Hematopoietic multipotent progenitor cell (in vitro differentiated cells): ENCODE data around the gene PCSK4. TPM values are rescaled to one million over a fixed set of nuclear protein-coding genes. Genes with fewer than 3 reads are reported as not detected.
A peak's percentile ranks its signal among the peaks of the same experiment; 100 is the strongest.
"Not testable (repeated sequence)": the region's sequence is repeated elsewhere in the genome, so short reads cannot be mapped to it uniquely, and the experiment has no call there.

ENCODE experiments used
- DNase-seq, 3 donors: peaks; one replicate each; pipeline ENCODE4 v3.0.0-alpha.2; 2011 to 2015; ENCODE audit warnings: low read depth in 2 of 3, low spot score in 2 of 3
- total RNA-seq: library from RNA; depleted of rRNA; stranded (reverse); fragments of >200 nt; gene quantifications from one replicate; pipeline ENCODE4 v1.2.3, GENCODE V29; 2012

Gene PCSK4
- total RNA-seq, 1 donor: 11.6 TPM

DNA sequence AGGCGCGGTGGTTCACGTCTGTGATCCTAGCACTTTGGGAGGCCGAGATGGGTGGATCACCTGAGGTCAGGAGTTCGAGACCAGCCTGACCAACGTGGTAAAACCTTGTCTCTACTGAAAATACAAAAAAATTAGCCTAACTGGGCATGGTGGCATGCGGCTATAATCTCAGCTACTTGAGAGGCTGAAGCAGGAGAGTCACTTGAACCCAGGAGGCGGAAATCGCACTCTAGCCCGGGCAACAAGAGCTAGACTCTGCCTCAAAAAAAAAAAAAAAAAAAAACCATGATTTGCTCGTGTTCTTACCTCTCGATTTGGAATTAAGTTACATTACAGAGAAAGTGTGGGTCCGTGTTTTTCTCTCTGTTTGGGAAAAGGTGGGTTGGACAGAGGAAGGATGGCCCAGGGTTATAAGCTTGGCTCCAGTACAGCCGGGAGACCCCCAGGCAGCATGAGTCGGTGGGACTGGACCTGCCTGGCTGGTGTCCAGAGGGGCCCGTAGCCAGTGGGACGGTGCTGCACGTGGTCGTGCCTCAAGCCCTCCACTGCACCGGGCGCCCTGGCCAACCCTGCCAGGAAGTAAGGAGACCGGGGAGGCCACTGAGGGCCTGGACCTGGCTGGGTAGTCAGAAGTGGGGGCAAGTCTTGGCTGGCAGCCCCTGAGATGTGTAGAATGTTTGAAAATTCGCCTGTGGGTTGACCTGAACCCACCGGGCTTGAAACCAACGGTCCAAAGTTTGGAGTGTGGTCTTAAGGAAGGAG is 48.3 kb downstream of the PCSK4 start:
- no peak for DNase-seq

DNA sequence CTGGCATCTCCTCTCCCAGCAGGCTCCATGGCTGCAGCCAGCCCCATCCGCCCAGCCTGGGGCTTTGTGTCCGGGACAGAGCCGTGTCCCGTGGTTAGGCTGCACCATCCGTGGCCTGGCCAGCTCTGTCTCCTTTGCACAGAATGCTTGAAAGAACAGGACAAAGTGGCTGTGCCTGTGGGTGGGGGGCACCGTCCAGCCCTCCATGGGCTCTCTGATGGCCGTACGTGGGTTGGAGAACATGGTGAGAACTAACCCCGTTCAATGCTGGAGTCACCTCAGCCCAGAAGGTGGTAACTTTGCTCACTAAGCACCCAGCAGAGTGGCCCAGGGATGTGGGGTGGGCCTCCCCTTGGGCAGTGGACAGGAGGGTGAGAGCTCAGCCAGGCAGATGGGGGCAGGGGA is 49.1 kb downstream of the PCSK4 start:
- DNase-seq: no peak

- DNase-seq: no peak
Observed at GRCh38 chr19:1440418-1440801, 49.7 kb downstream of the PCSK4 start.

GRCh38 chr19:1439525-1440417 is 50.4 kb downstream of the PCSK4 start:
- not testable (repeated sequence) for DNase-seq

DNA sequence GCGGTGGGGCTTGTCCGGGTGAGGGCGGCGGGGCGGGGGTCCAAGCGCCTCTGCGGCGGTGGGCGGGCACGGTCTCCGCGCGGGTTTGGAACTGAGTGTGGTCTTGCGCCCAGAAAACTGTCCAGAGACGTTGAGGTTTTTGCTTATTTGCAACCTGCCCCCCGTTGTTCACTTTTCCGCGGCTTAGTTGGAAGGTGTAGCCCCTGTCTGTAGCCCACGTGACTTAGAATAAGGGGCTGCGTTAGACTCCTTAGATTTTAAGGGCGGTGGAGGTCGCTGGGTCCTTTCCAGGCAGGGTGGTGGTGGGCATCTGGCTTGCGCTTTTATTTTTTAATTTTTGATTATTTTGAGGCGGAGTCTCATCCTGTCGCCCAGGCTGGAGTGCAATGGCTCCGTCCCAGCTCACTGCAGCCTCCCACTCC is 51.2 kb downstream of the PCSK4 start:
- no peak for DNase-seq

DNA sequence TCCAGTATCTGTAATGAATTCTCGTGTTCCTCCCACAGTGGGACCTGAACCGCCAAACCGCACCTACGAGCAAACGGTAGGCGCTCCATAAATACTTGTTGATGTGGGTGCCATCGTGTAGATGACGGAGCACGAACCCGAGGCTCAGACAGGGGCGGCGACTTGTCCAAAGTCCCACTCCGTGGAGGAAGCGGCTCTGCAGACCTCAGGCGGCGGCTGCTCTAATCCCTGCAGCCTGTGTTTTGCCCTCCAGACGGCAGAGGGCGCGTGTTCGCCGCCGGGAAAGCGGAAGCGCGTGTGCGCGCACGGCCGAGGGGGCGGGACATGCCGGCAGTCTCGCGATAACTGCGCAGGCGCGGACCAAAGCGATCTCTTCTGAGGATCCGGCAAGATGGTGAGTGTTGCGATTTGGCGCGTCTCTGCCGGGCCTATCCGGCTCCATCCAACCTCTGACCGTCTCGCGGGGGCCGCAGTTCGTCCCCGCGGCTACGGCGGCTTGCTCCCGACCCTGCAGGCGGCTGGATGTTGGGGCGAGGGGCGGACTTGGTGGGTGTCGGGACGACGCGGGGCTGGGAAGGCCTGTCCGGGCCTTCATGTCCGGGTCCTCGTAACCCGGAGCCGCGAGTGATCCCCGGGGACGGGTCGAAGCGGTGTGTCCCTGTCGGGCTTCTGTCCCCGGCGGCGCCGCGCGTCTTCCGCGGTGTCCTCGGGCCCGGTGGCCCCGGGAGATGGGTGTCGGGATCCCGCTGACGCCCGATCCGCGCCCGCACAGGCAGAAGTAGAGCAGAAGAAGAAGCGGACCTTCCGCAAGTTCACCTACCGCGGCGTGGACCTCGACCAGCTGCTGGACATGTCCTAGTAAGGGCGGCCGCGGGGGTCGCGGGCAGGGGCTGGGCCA is 51.9 kb downstream of the PCSK4 start, which contains the start of gene RPS15:
RPS15 (plus strand) TSS at position 362 of the 898 bp plus-strand sequence; CDS start at position 392, 30 bp downstream.
- DNase-seq: peak; percentile 95 to 97 (median 95)

- no peak for DNase-seq
Observed at GRCh38 chr19:1437609-1438008, 52.5 kb downstream of the PCSK4 start.

DNA sequence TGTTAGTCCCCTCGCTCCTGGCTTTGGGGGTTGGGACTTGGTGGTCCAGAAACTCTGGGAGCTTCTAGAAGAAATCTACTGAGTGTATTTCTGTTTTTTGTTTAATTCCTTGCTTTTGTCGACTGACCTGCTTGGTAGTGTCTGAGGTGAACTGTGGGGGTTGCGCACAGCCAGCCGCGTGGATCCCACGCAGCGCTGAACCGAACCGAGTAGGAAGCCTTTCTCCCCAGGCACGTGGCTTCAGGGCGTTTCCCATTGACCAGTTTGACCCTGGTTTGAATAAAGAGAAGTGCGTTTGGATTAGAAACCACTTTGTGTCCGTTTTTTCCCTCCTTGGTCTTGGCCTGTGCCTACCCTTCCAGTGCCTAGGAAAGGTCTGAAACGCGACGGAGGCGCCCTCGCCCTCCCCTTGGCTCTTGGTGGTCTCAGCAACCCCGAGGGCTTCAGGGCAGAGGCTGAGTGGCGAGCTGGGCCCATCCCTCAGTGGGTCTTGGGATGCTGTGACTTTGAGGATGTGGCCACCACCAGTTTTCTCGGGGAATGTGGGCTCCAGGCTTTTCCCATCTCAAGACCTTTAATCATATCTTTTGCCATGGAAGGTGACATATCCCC is 54.7 kb downstream of the PCSK4 start:
- no peak for DNase-seq

DNA sequence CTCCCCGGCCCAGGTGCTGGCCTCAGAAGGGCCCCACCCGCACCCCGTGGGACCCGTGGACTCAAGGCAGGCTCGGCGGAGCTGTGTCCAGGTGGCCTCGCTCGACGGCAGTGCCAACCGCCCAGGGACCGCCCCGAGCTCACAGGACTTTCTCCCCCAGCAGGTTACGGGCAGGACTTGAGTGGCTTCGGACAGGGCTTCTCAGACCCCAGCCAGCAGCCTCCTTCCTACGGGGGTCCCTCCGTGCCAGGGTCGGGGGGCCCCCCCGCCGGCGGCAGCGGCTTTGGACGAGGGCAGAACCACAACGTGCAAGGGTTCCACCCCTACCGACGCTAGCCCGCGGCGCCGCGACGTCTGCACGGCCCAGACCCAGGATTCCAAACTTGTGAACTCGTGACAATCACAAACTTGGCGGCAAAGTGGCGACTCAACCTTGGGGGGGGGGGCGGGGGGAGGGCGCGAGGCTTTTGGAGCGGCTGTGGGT is 55.5 kb downstream of the PCSK4 start:
- no peak for DNase-seq

DNA sequence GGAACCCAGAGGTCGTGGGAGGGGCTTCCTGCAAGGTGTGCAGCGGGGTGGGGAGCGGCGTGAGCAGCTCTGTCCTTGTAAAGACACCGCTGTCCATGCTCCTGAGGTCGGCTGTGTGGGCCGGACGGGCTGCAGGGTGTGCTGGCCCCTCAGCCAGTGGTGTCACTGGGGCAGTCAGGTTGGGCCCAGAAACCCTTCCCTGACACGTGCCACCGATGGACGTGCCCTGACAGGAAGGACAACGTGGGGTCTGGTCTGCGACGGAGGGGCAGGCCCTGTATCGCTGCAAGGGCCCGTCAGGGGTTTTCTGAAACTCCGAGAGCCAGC is 56.1 kb downstream of the PCSK4 start:
- DNase-seq: no peak

GRCh38 chr19:1433119-1434039 is 56.8 kb downstream of the PCSK4 start:
- no peak for DNase-seq

DNA sequence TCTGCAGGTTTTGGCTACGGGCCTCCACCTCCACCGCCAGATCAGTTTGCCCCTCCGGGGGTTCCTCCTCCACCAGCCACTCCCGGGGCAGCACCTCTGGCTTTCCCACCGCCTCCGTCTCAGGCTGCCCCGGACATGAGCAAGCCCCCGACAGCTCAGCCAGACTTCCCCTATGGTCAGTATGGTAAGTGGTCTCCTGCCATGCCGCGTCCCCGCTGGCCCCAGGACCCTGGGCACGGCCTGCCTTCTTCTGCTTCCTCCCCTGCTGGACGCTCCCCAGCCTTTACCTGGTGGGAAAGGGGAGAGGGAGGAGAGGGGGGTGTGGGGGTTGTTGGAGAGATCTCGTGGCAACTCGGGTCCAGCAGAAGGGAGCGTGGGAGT is 57.7 kb downstream of the PCSK4 start:
- DNase-seq: no peak

DNA sequence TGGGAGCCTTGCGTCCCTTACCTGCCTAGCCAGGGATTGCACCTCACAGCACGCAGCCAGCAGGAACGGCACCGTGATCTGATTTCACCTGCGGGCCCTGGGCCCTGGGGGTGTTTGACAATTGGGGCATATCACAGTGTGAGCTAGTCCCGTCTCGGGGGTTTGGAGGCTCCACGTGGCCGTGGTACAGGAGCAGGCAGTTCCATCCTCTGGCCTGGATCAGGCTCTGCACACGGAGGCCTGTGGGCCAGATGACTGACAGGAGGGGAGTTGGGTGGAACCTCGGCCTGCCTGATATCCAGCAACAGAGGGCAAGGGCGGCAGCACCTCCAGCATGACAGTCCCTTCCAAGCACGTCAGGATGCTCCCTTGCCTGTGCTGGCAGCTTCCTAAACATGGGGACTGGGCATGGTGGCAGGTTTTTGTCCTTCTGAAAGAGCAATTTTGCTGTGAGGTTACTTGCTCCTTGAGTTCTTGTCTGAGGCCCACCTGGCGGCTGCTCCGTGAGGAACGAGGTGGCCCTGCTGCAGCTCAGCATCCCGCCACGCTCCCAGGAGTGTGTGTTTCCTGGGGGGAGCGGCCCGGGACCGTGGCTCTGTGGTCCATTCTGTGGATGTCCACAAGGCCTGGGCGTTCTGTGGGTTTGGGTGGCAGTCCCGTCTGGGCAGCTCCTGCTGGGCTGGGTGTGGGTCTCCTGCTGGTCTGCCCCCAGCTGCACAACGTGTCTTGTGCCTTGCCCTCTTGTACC is 58.2 kb downstream of the PCSK4 start:
- no peak for DNase-seq

Other genes starting within 250 kb of the PCSK4 start
- gene ATP5F1D, start 248.6 kb downstream of the PCSK4 start, total RNA-seq: 52.2 TPM
- gene MIDN, start 241.8 kb downstream of the PCSK4 start, total RNA-seq: 64.9 TPM
- gene CIRBP, start 221.0 kb downstream of the PCSK4 start, total RNA-seq: 220 TPM
- 30.7 TPM for gene FAM174C, start 214.8 kb downstream of the PCSK4 start, total RNA-seq
- gene EFNA2, start 204.5 kb downstream of the PCSK4 start, total RNA-seq: not detected
- gene NDUFS7, start 106.4 kb downstream of the PCSK4 start, total RNA-seq: 121 TPM
- 32.0 TPM for gene GAMT, start 88.8 kb downstream of the PCSK4 start, total RNA-seq
- 46.9 TPM for gene DAZAP1, start 82.8 kb downstream of the PCSK4 start, total RNA-seq
- gene RPS15, start 52.0 kb downstream of the PCSK4 start, total RNA-seq: 2,062 TPM
- gene APC2, start 40.2 kb downstream of the PCSK4 start, total RNA-seq: 0.27 TPM
- gene C19orf25, start 11.1 kb downstream of the PCSK4 start, total RNA-seq: 37.7 TPM
- 3.2 TPM for gene REEP6, start 831 bp upstream of the PCSK4 start, total RNA-seq
- gene ADAMTSL5, start 22.7 kb upstream of the PCSK4 start, total RNA-seq: not detected
- gene PLK5, start 33.7 kb upstream of the PCSK4 start, total RNA-seq: not detected
- gene MEX3D, start 78.0 kb upstream of the PCSK4 start, total RNA-seq: 4.8 TPM
- 80.2 TPM for gene MBD3, start 102.5 kb upstream of the PCSK4 start, total RNA-seq
- gene UQCR11, start 115.1 kb upstream of the PCSK4 start, total RNA-seq: 36.9 TPM
- 151 TPM for gene TCF3, start 162.3 kb upstream of the PCSK4 start, total RNA-seq